Lower leg skin (tissue), 4 donors: ENCODE measurements around the gene TMEM30B. TPM values are rescaled to one million over a fixed set of nuclear protein-coding genes. Genes with fewer than 3 reads are reported as not detected.
A peak's percentile ranks its signal among the peaks of the same experiment; 100 is the strongest.

Experiments used
- DNase-seq, 2 donors: peaks; one replicate each; pipeline ENCODE4 v3.0.0-alpha.2; 2019; ENCODE audit warnings: low spot score in 2 of 2
- H3K4me3 ChIP-seq: fragments of 200-600 bp; sonication (generic); 2 replicates; pipeline ENCODE4 v1.5.1; 2017; ENCODE audit warnings: mild to moderate bottlenecking, low read depth; ENCODE audit not compliant: poor library complexity, severe bottlenecking
- CTCF ChIP-seq, 3 donors: fragments of 450-650 bp; IDR thresholded peaks; one replicate each; pipeline ENCODE4 v1.5.1; 2016; ENCODE audit warnings: antibody characterized with exemption in 3 of 3, mild to moderate bottlenecking in 3 of 3, moderate library complexity in 2 of 3
- POLR2A ChIP-seq, 2 donors: fragments of 450-650 bp; IDR thresholded peaks; one replicate each; pipeline ENCODE4 v1.6.1; 2016 to 2017; ENCODE audit warnings: antibody characterized with exemption in 2 of 2, mild to moderate bottlenecking in 1 of 2, moderate library complexity in 1 of 2
- WGBS, 2 donors: methylation state at CpG; one replicate each; pipeline ENCODE4 v1.1.5; 2018; 5-methylcytosine and 5-hydroxymethylcytosine counted together
- intact Hi-C: fragments of 100-400 bp; cut with DNase I; formaldehyde crosslinking; loops from one replicate; pipeline ENCODE4 v1.15.0; 2023; ENCODE audit warnings: low total_unique reads
- total RNA-seq, 4 donors: library from RNA; depleted of rRNA; stranded (reverse); fragments of >200 nt; gene quantifications; one replicate each; pipeline ENCODE4 v1.1.0, GENCODE V29; 2016

TMEM30B gene
- total RNA-seq, 4 donors from 2014 or later, result 25.1 to 43.6 (median 34.8) TPM

- intact Hi-C loops, result no loop called here
- TF ChIP-seq CTCF (IDR thresholded peaks at IDR 0.05) (no peak), POLR2A (IDR thresholded peaks at IDR 0.05) (no peak)
- WGBS, 2 donors, result 5 to 6% methylated on average over 21 of the region's 21 CpGs
- no peak overlapping the region for H3K4me3 ChIP-seq
- peak; percentile 85 to 96 for DNase-seq
Observed at GRCh38 chr14:61269321-61270083, 11.6 kb downstream of the TMEM30B start.

GRCh38 chr14:61268812-61269211, 12.3 kb downstream of the TMEM30B start:
- intact Hi-C loops, result no loop called here
- no peak for DNase-seq
- no peak overlapping the region for H3K4me3 ChIP-seq
- WGBS, 2 donors, result 21 to 39% methylated on average over 1 of the region's 1 CpG
- no peak for TF ChIP-seq POLR2A (IDR thresholded peaks at IDR 0.05)
- no peak for TF ChIP-seq CTCF (IDR thresholded peaks at IDR 0.05)

GRCh38 chr14:61266891-61267740, 14.0 kb downstream of the TMEM30B start:
- 20 to 25% methylated on average over 11 of the region's 11 CpGs for WGBS, 2 donors
- no peak overlapping the region for H3K4me3 ChIP-seq
- TF ChIP-seq POLR2A (IDR thresholded peaks at IDR 0.05) (no peak), CTCF (IDR thresholded peaks at IDR 0.05) (no peak)
- peak in 1 of 2 donors; percentile 4 for DNase-seq
- intact Hi-C loops, result no loop called here

GRCh38 chr14:61266436-61266835, 14.7 kb downstream of the TMEM30B start:
- intact Hi-C loops, result no loop called here
- 30 to 36% methylated on average over 4 of the region's 4 CpGs for WGBS, 2 donors
- H3K4me3 ChIP-seq, result no peak overlapping the region
- DNase-seq, result peak in 1 of 2 donors; percentile 26
- TF ChIP-seq POLR2A (IDR thresholded peaks at IDR 0.05), result no peak
- TF ChIP-seq CTCF (IDR thresholded peaks at IDR 0.05), result no peak

GRCh38 chr14:61264651-61265050, 16.5 kb downstream of the TMEM30B start:
- intact Hi-C loops, result no loop called here
- no peak overlapping the region for H3K4me3 ChIP-seq
- 68 to 70% methylated on average over 4 of the region's 4 CpGs for WGBS, 2 donors

More at GRCh38 chr14:61264651-61265050, 16.5 kb downstream of the TMEM30B start:
- peak in 1 of 2 donors; percentile 9 for DNase-seq
- TF ChIP-seq POLR2A (IDR thresholded peaks at IDR 0.05), result no peak
- no peak for TF ChIP-seq CTCF (IDR thresholded peaks at IDR 0.05)
